AG08396 (cell line): ENCODE results near the gene TMEM109.
"Not testable (repeated sequence)": the region's sequence is repeated elsewhere in the genome, so short reads cannot be mapped to it uniquely, and the experiment has no call there.

Experiments used
- DNase-seq: peaks from one replicate; pipeline ENCODE4 v3.0.0; 2012; ENCODE audit warnings: low spot score, mixed read lengths

Gene TMEM109

DNA sequence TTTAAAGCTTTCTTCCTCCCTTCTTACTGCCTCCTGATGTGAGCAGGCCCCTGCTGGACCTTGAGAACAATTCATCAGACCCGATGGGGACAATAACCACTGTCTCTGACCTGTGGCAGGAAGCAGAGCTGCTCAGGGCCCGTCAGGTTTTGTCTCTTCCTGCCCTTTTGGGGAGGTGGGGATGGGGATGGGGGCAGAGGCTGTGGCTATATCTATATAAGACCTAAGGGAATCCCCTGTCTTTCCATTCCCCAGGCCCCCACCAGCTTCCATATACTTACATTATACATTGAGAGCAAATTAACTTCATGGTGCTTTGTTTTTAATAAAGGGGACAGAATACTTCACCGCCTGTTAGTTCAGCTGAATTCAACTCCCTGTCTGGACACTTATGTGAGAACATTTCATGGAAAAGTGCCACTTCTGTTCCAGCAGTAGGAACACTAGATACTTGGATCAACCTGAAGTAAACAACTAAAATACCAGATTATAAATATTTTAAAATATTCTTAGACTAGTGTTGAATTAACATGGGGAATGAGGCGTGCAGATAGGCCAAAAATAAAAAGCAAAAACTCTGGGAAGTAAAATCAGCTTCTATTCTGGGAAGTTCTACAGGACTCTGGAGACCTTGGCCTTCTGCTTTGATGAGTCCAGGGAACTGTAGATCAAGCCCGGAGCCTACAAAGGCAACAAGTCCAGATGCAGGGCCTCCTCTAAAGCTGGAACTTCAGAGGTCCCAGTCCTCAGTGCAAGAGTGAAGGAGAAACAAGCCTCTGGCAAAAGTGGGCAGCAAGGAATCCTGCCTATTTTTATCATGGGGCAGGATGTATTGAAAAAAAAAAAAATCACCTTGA lies 35.5 kb upstream of the TMEM109 start:
- no peak for DNase-seq

DNA sequence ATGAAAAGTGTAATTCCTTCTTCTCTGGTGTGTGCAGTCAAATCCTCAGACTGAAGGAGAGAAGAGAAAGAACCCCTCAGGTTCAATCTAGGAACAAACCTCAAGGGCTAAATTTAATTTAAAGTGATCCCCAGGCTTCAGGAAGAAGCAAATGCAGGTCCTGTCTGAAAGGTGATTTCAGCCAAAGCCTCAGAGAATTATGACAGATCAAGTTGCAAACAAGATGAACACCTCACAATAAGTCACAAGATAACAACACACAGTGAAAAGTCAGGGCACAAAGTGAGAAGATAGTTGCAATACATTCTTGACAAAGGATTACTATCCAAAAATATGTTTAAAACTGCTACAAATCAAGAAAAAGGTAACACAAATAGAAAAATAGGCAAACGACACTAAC lies 34.9 kb upstream of the TMEM109 start:
- DNase-seq = no peak

DNA sequence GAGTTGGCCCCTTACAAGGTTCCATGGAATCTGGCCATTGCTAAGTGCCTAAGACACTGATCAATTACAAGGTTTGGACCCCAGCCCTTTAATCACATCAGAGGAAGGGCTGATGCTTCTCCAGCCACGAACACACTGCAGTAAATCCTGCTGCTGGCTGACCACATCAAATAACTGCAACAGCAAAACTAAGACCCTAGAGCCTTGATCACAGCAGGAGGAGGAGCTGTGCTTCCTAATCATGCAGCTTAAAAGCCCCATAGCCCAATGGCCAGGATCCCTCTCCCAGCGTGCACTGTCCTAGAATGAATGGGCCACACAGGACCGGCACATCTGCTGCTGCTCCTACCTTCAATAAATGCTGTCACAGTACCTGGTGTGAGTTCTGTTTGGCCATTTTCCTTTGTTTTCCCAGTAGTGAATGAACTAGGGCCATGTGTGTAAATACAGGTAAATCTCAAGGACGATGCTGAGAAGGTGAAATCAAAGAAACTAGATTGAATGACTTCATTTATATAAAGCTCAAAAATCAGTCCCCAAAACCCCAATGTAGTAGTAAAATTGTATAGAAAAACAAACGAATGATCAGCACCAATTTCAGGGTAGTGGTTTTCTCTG lies 33.9 kb upstream of the TMEM109 start:
- DNase-seq = no peak

DNA sequence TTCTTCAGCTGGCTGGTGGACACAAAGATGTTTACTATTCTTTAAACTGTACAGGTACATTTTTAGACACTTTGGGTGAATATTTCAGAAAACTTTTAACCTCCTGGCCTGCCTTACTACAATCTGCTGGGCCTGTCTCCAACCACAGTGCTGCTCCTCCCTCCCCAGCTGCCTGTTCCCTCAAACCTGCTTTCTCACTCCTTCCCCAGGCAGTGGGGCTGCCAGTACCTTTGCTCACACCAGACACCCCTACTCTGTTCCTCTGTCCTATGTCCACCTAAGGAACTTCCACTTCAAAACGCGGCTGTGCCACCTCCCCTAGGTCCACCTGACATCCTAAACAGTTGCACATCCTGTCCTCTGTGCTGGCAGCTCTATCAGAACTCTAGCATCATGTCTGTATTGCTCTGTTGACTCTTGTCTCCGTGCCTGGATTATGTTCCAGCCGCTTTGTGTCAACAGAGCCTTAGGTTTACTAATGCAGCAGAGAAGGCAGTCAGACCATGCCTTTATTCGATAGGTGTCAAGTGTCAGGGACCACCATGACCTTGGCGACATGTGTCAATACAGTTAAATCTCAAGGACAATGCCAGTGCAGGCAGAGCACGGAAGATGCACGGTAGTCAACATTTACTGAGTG lies 33.2 kb upstream of the TMEM109 start:
- no peak for DNase-seq

DNA sequence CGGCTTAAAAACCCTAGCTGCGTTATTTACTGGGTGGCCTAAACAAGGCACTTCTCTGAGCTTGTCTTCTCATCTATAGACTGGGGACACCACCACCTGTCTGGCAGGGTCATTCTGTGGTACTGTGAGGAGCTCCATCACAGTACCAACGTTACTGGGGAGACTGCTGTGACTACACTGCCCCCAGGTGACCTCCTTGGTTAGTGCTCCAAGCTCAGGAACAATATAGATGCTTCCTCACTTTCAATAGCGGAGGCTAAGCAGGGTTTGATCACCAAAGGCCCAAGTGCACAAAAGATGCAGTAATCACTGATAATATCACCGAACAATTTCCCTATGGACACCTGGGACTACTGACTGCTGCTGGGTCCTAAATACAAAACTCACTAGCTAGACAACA lies 26.4 kb upstream of the TMEM109 start:
- DNase-seq = peak; percentile 58

DNA sequence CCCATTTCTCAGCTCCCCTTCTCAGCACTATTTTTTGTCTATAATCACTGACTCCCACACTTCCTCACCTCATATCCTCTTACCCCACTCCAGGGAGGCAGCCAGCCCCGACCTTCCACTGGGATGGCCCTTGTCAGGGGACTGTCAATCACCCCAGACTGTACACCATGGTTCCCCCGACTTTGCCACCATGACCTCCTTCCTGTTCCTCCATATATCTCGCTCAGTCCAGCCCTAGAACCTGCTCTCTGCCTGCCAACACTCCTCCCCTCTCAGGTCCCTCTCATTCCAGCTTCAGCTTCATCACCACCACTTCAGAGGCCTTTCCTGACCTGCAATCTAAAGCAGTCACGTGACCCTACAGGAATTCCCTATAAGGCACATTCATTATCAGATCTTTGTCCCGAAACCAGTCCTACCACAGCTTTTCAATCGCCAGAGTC lies 24.1 kb upstream of the TMEM109 start:
- no peak for DNase-seq

DNA sequence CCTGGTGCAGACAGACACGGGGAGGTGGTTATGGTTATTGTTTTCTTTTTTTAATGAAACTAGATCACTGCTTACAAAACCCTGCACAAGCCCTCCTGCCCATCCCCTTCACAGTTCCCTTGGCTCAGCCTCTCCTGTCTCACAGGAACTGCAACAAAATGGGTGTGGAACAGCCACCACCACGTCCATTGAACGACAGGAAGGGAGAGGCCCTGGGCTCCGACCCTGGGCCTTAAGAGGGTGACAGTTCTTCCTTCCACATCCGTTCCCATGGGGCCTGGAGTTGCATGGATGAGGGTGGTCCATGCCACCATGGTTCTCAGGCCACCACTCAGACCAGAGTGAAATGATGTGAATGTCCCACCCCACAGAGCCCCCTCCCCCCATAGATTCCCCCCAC lies 23.3 kb upstream of the TMEM109 start:
- no peak for DNase-seq

DNA sequence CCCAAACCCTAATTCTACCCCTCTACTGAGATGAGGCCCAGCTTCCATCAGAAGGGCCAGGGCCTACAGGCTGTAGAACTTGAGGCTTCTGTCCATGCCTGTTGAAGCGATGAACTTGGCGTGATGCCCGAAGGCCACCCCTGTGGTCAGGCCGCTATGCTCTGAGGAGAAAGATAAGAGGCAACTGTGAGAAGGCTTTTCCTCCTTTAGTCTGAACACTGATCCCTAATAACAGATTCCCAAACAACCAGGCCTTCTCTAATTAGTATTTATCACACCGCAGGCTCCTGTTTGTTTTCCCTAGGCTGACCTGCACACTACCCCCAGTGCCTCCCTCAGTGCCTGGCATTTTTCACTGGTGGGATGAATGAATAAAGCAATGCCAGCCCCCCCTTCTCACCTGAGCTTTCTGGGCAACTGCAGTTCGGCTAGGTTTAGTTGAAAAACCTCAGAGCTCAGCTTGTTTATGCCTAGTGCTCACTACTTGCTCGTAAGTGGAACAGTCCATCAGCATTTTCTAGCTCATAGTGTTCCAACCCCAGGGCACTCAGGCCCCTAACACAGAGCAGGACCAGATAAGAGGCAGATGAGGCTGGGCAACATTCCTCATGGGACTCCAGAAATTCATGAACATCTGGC lies 22.7 kb upstream of the TMEM109 start:
- no peak for DNase-seq

DNA sequence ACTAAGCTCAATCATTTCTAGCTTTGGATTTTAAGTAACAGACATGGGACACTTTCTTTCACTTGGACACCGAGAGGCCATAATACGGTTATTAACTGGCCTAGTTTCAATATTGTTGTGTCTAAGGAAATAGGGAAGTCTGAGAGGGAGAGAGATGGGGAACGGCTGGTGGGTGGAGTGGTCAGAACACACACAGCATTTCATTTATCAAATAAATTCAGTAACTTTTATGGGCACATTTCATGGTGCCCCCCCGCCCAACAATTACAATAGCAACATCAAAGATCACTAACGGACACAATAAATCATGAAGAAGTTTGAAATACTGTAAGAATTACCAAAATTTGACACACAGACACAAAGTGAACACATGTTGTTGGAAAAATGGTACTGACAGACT lies 18.3 kb upstream of the TMEM109 start:
- DNase-seq = no peak

DNA sequence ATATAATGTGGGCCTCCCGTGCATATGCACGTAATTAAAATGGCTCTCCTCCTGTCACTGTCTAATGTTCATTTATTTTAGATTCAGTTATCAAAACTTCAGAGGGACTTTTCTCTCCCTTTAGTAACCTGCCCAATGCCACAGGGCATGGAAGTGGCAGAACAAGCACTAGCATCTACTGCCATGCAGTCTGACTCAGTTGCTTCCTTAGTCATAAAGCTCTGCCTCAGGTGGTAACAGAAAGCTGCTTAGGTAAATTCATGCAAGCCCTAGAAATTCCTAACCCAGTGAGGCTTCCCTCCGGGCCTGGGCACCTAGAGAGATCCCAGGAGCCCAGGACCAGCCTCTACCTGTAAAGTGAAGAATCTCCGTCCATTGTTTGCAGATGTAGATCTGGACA lies 16.5 kb upstream of the TMEM109 start:
- DNase-seq = no peak

DNA sequence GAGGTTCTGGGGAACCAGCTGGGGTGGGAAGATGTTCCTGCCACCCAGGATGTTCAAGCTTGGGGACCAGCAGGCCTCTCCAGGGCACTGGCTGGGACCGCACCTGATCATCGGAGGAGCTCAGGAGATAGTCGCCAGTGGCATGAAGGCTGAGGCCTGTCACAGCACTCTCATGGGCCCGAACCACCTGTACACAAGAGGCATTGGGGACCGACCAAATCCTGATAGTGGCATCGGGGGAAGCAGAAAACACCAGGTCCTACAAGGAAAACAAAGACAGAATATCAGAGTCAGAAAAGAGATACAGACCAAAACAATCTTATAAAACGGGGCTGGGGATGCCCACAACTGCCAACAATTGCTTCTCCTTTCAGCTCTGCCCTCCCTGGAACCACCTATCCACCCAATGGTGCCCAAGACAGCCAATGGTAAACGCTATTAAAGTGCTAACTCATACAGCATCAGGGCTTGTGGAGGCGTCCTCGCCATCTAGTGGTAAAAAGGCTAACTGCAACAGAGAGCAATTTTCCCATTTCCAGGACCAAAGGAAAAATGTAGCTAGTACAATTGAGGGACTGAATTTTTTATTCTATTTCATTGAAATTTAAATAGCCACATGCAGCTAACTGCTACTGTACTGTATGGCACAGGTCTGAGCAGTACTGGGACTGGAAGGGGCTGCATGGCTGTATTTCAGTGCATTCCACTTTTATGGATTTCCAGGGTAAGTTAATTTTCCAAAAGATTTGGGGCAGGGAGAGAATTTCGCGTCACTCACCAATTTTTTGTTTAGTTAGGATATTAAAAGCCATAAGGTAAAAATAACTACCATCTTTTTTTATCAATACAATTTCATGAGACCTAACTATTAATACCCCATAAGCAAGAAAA lies 14.7 kb upstream of the TMEM109 start:
- DNase-seq = peak; percentile 76

DNA sequence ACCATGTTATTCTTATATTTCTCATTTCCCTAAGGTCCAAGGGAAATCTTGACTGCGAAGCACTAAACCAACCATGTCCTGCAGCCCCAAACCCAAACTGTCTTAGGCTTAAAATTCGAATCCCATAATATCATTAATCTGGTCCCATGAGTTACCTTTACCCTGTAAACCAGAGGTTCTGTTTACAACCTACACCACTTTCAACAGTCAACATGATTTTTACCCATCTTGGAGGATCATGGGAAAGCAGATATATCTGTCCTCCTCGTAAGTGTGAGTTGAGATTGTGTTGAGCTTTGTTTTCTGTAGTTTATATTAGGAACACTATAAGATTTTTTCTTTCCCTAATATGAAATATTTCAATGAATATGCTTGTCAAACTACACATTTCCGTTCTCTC lies 14.0 kb upstream of the TMEM109 start:
- DNase-seq = no peak

DNA sequence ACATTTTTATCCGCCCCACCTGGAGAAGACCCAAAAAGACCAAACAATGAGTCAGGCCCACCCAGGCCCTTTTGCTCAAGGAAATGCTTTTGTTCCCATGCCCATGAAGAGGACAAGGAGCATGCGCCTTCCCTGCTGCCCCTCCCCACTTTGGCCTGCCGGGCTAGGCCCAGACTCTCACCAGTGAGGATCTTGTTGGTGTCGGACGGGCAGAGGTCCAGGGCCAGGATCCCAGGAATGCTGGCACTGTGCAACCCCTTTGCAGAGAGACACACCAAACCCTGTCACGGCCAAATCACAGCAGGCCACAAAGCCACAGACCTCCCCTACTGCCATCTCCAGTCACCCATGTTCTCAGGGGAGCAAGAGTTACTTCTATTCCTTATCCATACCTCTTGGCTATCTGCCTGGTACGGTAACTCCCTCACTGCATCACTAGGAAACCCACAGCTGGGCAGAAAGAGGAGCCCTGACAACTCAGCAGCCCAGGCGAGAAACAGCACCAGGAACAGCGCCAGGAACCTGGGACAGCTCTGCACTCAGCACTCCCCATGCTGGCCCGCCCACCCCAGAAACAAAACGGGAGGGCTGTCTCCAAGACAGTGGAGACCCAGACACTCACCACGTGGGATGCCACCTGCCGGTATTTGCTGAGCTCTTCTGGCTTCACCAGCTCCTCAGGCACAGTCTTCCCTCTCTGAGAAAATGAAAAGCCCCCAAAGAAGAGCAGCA lies 13.1 kb upstream of the TMEM109 start:
- no peak for DNase-seq

DNA sequence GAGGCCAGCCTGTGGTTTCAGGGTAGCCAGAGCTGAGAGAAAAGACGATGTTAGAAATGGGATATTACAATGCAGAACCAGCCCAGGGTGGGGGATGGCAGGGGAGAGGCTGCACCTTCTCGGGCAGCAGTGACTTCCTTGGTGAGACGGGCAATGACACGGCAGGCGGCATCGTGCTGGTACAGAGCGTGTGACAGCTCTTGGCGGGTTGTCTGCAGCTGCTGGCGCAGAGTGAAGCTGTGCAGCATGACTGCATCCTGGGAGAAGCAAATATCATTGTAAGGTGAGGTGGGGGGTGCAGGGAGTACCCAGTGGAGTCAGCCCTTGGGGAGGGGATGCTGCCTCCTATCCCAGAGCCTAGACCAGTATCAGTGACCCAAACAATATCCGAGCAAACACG lies 11.3 kb upstream of the TMEM109 start:
- no peak for DNase-seq

DNA sequence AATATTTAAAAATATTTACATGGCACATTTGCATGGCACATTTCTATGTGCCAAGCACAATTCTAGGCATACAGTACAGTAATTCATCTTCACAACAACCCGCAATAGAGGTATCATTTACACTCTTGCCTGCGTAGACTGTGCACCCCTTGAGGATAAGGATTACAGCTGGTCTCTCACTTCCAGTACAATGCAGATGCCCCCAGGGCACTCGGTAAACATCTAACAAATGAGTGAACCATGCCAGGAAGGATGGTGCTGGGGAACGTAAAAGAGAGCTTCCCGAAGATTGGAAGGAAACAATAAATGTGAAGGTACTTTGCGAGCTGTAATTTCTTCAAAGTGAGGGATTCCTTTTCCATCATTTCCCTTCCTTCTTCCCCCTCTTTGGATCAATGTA lies 8.9 kb upstream of the TMEM109 start:
- no peak for DNase-seq

DNA sequence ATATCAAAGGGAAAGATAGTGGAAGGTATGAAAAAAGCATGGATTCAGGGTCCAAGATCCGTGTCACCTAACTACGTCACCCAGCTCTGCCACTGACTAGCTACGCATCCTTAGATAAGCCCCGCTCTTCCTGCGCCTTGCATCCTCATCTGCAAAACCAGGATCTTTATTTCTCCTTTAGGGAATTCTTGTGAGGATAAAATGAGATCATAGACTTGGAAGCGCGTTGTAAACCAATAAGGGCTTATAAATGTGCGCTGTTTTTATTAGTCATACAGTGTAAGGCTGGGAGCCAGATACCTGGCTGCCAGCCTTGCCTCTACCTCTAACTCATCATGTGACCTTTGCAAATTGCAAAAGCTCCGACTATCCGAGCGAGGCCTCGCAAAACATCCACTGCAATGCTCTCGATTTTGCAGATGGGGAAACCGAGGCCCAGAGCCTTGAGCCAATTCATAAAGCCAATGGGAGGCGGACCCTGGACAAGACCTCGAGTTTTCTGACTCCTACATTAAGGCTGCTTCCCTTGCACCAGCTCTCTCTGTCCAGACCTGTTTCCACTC lies 8.3 kb upstream of the TMEM109 start:
- no peak for DNase-seq

DNA sequence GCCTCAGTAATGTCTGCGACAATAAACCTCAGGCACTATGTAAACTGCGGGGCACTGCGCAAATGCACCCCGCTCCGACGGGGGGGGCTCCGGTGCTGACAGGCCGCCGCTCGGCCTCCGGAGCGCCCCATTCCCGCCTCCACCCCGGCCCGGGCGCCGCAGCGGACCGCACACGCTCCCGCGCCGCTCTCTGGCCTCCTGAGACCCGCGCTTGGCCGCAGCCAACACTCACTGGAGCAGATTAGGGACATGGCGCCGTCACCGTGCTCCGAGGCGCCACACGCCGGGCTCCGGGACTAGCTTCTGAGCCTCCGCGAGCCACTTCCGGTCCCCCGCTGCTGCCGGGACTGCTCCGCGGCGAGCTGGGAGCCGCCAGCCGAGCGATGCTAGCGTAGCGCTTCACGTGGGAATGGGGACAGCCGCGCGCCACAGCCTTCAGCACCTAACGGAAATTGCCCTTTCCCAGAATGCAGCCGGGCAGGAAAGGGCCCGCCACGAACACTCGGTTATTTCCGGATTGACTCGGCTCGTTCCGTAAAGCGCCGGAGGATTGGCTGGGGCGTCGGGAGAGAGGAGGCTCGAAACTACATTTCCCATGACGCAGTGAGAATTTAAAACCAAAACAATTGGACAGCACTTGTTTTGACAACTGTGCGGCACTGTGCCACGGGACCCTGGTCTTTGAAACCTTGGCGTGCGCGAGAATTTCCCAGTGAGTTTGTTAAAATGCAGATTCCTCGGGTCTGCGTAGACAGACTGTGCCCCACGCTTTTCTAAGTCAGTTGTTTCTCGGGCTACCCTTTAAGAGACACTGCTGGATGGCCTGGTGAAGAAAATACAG lies 7.6 kb upstream of the TMEM109 start, which contains the start of gene PRPF19:
Gene PRPF19 (minus strand): TSS at position 454 of the 841 bp plus-strand sequence. CDS start 203 bp downstream, at position 251.
- DNase-seq = peak; percentile 98

DNA sequence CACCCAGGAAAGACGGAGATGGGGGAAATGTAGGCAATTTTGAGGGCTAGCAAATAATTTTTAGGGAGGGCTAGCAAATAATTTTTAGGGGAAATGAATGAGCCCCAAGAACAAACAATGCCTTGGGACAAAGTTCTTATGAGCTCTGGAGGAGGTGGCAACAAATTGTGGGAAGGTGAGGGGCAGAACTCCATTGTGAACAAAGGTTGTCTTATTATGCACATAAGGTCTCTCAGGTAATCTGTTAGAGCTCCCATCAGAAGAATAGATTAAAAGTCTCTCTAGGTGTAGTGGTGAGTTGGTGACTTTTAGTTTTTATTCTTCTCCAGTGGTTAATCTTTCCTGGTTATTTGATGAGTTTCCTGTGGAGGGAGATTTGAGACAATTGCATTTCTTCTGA lies 5.2 kb upstream of the TMEM109 start:
- no peak for DNase-seq

DNA sequence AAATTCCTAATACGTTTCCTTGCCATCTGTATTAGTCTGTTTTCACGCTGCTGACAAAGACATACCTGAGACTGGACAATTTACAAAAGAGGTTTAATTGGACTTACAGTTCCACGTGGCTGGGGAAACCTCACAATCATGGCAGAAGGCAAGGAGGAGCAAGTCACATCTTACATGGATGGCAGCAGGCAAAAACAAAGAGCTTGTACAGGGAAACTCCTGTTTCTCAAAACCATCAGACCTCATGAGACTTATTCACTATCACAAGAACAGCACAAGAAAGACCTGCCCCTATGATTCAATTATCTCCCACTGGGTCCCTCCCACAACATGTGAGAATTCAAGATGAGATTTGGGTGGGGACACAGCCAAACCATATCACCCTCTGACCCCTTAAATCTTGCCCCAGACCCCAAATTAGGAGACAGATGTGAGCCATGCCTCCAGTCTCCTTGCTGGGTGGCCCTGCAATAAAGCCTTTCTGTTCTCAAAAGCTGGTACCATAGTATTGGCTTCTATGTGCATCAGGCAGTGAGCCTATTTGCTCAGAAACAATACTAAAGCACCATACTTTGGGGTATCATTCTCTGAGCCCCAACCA lies 4.2 kb upstream of the TMEM109 start:
- not testable (repeated sequence) for DNase-seq
